Suppressor macrophage treated with lipopolysaccharide for 1 hour (primary cell): Measurements from ENCODE around the gene PKNOX2.

ENCODE experiments used
- DNase-seq, 3 donors: peaks; one replicate each; pipeline ENCODE4 v3.0.0-alpha.2; 2020 to 2022

PKNOX2 gene

DNA sequence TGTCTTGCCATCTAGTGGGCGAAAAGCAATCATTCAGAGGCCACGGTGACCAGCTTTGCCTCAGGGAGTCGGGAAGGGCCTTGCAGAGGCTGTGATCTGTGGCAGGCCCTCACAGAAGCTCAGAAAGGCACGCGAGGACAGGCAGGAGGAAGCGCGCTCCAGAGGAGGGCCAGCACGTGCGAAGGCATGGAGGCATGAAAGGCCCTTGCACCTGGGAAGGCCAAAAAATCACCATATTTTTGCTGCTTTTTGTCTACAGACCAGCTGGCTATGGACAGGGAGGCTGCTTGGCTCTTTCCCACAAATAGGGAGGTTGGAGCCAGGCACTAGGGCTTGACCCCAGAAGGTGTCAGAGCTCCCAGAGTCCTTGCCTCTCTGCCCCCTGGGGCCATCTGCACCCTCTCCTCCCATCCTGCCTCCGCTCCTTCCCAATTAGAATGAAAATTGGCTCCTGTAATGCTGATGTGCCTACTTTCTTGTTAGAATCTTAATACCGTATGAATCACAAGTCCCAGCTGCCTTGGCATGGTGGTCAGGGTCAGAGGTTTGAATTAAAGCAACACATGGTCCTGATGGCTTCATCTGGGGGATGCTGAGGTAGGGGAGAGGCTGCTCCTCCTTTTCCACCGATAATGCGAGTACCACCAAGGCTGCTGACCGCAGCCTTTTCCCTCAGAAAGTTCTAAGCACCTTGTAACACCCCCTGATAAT is 262.4 kb downstream of the PKNOX2 start:
- no peak for DNase-seq

DNA sequence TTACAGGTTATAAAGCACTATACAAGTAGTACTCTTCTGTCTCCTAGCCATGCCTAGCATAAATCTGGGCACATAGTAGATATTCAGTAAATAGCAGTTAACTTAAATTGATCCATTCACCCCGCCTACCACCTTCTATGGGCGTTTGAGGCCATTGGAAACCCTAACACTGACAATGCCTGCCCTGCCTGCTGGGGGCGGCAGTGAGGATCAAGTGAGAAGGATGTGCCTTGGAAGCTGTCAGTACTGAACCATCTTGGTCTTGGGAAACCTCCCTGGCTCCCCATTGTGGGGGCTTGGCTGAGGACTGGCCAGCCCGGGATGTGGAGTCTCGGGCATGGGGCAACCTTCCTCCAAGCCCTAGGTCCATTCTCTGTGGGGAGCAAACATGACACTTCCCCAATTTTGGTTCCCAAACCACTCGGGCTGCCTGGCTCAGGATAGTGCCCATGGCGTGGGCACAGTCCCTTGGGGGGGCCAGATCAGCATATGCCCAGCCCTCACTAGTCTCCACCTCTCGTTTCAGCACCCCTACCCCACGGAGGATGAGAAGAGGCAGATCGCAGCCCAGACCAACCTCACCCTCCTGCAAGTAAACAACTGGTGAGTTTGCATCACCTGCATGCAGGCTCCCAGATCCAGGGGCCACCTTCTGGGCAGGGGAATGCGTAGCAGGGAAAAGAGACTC is 264.1 kb downstream of the PKNOX2 start:
- no peak for DNase-seq

DNA sequence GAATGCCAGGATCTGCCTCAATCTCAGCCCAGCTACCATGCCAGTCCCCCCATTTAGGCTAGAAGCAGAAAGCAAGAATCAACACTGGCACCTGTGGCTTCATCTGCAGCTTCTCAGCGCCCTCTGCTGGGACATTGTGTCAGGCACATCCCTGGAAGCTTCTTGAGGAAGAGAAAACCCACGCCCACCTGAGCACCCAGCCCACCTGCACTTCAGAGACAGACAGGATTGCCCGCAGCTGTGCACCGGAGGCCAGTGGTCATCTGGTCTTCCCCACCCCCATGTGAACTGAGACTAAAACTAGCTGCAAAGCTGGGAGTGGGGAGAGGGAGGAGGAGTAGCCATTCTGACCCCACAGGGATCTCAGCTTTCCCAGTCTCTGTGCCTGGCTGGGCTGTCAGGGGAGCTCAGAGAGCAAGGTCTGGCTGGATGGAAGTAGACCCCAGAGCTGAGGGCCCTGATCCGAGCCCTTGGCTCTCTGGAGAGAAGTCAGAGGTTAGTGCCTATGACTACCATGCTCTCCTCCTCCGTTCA is 264.7 kb downstream of the PKNOX2 start:
- DNase-seq, result peak; percentile 56 to 71 (median 58)

DNA sequence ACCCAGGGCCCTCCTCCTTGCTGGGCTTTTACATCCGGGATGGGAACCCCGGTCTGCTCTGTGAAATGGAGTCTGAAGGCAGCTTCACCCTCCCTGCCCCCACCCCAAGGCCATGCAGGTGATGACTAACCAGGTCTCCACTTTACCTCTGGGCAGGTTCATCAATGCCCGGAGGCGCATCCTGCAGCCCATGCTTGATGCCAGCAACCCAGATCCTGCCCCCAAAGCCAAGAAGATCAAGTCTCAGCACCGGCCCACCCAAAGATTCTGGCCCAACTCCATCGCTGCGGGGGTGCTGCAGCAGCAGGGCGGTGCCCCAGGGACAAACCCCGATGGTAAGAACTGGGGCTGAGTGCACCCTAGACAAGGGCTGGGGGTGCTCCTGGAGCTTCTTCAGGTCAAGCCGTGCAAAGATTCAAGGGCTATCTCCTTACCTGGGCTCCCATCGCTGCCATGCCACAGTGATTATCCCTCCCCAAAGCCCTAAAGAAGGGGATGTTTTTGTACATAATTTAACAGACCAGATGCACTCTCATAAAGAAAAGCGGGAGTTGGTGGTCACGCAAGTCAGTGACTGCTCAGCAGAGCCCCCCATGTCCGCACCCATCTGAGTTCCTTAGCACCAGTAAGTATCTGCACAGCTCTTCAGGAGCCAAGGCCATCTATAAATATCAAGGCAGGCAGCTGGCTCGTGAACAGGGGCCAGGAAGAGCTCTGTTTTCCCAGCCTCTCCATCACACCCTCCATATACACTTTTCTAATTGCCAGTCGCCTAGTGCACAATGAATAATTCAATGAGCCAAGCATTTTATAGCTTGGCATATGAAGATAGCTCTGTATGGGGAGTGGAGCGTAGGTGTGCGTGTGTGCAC is 265.5 kb downstream of the PKNOX2 start:
- DNase-seq, result no peak

DNA sequence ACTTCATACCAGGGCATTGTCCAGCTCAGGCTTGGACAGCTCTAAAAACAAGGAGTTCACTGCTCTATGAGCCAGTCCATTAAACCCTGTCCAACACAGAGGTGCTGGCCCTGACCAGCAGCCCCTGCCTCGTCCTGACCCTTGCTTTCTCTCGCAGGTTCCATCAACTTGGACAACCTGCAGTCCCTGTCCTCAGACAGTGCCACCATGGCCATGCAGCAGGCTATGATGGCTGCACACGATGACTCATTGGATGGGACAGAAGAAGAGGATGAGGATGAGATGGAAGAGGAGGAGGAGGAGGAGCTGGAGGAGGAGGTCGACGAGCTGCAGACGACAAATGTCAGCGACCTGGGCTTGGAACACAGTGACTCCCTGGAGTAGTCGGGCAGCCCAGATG is 266.5 kb downstream of the PKNOX2 start:
- no peak for DNase-seq

DNA sequence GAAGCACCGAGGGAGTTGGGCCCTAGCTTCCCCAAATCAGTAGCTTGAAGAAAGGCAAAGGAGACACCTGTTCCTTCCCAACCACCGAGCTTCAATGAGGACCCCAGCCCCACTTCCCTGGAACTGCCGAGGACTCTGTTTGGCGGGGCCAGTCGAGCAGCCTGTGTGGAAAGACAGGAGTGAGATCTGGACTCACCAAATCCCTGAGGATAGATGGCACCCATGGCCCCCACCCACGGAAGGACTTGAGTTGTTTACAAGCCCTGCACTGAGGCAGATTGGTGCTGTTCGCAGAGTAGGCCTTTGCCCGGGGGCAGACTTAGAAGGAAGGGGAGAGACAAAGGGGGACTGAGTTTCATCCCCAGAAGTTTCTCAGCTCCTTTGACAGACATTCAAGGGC is 266.9 kb downstream of the PKNOX2 start:
- DNase-seq, result no peak

DNA sequence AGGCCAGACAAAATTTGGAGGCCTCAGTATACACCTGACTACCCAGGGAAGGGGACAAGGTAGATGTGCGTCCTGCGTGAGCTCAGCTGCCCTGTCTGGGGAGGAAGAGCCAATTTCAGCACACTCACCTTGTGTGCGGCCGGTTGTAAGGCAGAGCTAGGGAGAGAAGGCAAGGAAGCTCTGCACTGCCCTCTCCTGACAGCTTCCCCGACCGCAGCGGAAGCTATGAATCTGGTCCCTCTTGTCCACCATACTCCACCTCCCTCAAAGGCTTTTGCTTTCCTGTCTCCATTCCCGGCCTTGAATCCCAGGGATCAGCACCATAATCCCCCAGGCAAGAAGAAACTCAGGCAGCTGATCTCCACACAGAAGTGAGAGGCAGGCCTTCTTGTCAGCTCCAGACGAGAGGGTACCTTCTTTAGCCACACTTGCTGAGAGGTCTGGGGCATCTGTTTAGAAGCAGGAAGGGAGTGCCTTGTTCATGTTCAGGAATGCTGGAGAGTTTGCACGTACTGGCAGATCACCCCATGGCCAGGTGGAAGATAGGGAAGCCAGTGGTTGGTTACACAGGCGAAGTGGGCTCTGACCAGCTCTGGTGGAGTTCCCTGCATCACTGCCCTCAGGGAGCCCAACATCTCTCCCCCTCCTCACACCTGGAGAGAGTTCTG is 269.0 kb downstream of the PKNOX2 start:
- peak; percentile 31 to 61 (median 39) for DNase-seq

DNA sequence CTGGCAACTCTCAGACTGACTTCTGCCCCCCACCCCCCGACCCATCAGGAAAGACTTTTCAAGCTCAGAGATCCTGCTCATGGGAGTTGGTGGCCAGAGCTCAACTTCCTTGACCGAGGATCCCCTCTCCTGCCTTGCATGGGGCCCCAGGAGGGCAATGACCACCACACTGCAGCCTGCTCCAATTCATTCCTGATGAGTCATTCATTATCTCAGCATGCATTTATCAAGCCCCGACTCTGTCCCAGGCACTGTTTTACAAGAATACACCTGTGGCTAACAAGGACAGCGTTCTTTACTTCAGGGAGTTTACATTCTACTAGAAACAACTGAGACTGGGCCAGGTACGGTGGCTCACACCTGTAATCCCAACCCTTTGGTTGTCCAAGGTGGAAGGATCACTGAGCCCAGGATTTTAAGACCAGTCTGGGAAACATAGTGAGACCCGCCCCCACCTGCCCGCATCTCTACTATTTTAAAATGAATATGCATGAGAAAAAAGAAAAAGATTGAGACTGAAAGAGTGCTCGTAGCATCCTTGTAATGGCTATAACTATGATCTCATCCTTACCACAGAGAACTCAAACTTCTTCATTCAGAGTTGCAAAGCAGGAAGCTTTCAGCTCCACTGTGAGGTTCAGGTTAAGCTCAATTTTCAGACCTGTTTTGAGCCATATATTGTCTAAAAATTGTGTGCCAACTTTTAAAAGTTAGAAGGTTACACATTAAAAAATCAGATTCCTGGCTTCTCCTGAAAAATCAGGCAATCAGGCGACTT is 271.1 kb downstream of the PKNOX2 start:
- no peak for DNase-seq

DNA sequence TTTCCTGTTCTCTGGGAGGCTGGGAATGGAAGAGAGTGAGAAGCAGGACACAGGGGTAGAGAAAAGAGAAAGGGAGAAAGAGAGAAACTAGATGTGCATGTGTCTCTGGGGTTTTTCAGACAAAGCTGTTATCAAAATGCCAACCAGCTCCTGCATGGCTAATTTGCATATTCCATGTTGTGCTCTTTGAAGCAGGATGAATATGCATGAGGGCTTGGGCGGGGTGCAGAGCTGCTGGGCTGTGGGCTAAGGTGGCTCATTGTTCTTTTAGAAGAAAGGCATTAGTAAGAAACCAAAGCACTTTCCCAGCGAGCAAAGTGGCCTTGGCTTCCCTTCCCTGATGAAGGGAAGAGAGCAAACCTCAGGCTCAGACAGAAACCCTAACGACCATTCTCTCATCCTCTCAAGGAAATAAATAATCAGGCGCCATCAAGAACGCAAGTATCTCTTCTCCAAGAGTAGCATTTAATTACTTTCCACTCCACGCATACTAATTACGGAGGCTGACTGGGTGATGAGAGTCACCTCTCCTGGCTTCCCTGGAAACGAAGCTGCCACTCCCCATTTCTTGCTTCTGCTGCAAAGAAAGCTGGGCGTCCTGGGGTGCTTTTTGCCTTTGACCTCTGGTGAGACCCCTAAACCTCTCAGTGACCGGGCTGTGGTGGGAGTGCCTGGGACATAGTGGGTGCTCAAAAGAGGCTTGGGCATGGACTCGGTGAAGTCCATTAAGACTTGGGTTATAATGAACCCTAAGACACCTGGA is 277.3 kb downstream of the PKNOX2 start:
- DNase-seq, result no peak

DNA sequence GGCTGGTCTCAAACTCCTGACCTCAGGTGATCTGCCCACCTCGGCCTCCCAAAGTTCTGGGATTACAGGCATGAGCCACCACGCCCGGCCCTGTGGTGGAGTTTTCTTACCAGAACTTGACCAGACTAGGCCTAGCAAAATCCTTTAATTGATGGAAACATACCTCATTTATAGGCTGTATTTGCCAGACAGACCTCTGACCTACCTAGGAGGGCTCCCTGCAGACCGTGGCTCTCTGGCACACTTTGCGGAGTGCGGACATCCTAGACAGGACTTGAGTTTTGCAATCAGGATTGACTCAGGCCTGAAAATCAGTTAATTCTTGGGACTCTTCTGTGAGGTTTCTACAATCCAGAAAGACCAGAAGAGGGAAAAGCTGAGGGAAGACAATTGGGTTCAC is 278.4 kb downstream of the PKNOX2 start:
- no peak for DNase-seq

DNA sequence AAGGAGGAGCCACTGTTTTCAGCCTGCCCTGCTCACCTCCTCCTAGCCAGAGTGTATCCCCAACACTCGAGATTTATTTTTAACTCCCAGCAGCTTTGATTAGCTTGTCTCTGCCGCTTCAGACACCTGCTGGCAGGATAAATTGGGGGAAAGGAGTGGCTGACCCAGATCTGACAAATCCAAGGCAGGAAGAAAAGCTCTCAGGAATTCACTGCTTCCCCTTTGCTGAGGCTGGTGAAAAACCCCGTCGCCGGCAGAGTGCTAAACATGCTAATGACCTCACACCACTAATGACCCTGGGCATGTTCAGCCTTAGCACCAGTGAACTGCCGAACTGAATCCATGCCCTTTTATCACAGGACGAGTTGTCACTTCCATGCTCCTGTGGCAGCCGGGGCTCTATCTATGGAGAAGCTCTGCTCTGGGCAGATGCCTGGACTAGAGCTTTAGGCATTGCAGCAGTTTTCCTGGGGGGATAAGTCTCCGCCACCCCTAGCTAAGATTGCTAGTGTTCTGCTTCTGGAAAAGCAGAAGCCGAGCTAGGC is 279.3 kb downstream of the PKNOX2 start:
- peak; percentile 19 to 54 (median 31) for DNase-seq

DNA sequence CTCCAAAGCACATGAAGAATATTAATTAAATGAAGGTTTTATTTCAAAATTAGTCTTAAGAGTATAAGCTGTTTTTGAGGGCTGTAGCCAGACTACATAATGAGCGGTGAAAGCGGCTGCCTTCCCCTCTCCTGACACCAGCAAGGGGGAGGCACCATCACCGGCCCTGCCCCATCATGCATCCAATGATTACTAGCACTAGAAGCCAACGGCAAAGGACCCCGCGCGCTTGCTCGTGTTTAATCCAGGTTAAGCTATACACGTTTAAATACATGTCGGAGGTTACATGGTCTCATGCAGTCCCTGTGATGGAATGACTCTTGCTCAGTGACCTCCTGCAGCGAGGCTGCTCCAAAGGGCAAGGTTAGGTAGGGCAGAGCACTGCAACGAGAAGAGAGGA is 281.2 kb downstream of the PKNOX2 start:
- no peak for DNase-seq

DNA sequence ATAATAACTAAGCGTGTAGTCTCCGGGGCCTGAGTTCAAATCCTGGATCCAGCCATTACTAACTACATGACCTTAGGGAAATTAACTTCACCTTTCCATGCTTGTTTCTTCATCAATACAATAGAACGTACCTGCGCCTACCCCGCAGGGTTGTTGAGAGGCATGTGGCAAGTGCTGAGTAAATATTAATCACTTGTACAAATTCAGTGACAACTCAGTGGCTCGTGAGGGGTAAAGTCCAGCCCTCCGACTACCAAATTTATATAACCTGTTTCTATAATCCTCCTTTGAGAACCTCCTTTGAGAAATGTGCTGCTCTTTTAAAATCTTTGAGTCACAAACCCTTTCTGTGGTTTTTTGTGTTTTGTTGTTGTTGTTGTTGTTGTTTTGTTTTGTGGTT is 281.7 kb downstream of the PKNOX2 start:
- DNase-seq, result no peak

DNA sequence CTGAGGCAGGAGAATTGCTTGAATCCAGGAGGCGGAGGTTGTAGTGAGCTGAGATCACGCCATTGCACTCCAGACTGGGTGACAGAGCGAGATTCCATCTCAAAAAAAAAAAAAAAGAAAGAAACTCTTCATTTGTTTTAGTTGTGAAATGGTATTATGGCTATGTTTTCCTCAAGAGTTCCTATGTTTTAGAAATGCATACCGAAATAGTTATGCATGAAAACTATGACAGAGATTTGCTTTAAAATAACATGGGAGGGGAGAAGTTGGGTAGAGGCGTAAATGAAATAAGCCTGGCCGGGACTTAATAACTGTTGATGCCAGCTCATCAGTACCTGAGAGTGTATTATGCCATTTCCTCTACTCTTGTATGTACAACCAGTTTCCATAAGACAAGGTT is 283.2 kb downstream of the PKNOX2 start:
- no peak for DNase-seq

DNA sequence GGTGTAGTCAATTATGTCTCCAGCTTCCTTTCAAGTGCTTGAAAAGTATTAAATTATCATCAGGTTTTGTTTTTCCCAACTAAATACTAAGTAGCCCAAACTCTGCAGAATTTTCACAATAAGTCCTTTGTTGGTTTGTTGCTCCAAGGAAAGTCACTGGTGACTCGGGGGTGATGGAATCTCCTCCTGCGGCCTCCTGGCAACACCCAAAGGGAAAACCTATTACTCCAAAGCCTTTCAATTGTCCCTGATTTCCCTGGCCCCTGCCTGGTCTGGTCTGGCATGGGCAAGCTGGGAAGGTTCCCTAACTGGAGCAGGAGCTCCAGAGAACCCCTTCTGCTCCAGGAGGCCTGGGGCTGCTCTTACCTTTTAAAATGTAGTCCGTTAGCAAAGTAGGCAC is 283.6 kb downstream of the PKNOX2 start:
- DNase-seq, result no peak

DNA sequence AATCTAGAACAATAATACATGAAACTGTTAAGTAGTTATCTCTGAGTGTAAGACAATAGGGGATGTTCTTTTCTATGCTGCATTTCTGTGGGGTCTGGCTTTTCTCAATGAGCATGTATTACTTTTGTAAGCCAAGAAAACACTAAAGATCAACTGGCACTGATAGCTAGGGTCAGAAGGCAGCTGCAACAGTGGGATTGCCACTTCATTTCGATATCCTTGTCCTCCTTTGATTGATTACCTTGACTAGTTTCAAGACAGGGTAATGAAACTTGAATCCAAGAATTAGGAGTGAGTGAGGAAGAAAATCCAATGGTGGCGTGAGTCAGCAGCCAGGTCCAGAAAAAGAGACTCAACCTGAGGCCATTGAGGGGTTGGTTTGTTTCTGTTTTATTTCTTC is 285.0 kb downstream of the PKNOX2 start:
- no peak for DNase-seq

DNA sequence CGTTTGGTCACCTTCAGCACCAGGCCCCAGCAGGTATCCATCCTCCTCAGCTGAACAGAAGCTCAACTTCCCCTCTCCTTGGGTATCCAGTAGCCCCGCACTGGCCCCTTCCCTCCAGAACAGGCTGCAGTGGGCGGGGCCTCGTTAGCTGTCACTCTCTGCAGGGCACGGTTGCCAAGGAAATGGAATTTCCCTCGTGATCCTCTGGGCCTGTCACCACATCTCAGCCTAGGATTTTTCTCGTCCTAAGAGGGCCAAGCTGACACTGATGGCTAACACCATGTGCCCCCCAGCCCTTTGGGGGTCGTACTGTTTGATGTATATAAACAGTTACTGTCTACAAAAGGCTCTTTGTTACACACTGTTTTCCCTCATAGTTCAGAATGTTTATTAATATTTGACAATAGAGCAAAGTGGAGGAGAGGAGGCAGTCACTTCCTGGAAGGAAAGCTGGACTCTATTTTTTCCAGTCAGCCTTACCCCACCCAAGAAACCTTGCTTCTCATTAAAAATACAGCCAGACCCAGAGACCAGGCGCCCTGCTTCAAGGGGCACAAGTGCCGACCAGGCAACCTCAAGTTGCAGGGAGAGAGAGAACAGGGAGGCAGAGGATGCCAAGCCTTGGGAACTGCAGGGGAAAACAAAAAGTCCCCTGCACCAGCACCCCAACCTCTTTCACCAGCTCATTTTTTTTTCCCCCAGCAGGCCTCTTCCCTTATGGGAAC is 287.0 kb downstream of the PKNOX2 start:
- DNase-seq, result peak; percentile 53 to 65 (median 63)

DNA sequence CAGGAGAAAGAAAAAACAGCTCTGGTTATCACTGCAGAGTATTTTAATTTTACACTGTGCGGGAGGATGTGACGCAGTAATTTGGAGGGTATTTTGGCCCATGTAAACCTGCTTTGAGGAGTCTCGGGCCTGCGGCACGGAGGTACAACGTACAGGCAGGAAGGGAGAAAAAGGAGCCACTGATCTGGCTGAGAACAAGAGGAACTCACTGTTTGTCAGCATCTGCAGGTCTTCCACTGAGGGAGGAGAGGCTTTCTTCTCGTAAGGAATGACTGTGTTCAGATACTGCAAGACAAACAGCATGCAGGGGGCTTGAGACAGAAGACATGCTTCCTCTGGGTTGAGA is 287.5 kb downstream of the PKNOX2 start:
- no peak for DNase-seq

DNA sequence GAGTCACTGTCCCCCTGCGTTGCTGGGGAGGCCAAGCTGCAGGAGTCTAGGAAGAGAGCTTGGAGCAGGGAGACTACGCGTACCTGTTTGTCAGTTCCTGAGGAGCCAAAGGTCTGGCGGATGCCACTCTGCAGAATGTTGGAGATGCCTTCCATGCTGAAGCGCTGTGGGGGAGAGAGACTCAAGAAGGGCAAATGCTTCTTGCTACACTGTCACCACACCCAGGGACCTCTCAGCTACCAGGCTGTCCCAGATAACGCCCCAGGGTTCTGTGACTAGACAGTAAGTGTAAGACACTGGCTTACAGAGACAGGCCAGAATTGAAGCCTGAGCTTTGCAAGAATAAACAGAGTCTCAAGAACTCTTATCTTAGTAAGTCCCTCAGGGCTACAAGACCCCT is 289.5 kb downstream of the PKNOX2 start:
- DNase-seq, result no peak

DNA sequence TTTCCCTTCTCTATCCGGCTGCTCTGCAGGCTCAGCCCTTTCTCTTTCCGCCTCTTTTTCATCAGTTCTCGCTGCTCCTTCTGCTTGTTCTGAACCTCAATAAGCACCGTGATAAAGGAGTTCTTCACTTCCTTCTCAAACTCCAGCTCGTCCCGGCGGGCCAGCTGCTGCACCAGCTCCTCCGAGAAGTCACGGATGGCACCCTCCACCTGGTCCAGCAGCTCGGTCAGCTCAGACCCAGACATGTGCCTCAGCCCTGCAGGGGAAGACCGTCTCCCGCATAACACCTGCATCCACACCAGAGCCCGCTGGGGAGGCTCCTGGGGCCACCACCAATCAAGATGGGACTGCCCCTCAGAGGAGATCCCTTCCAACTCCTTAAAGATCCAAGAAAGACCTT is 291.3 kb downstream of the PKNOX2 start:
- no peak for DNase-seq
